Stimulated activated naive B cell treated with anti-CD40 and anti-IgM and Interleukin-4, amounts not matched to agents 10 μg/mL and 1 μg/mL and 100 μg/mL, for 72 hours (primary cell): Measurements from ENCODE around the gene KDM4C.
A peak's percentile ranks its signal among the peaks of the same experiment; 100 is the strongest.
"Not testable (repeated sequence)": the region's sequence is repeated elsewhere in the genome, so short reads cannot be mapped to it uniquely, and the experiment has no call there.

Source experiments
- ATAC-seq, 2 donors: fragments of 150-1000 bp; cut with Tn5 transposase; replicated peaks; 2 replicates each; pipeline ENCODE4 v1.10.0; 2021; ENCODE audit warnings: moderate library complexity in 1 of 2
- DNase-seq: peaks from one replicate; pipeline ENCODE4 v3.0.0; 2021
- H3K27ac Mint-ChIP-seq: one replicate; pipeline ENCODE4 v1.8.0; 2022; ENCODE audit warnings: mild to moderate bottlenecking, mixed read lengths
- H3K27me3 Mint-ChIP-seq, 2 donors: one replicate each; pipeline ENCODE4 v1.8.0; 2022; ENCODE audit warnings: mixed read lengths in 2 of 2
- H3K36me3 Mint-ChIP-seq, 2 donors: one replicate each; pipeline ENCODE4 v1.8.0; 2022; ENCODE audit warnings: mixed read lengths in 2 of 2, mild to moderate bottlenecking in 1 of 2
- H3K4me1 Mint-ChIP-seq, 2 donors: one replicate each; pipeline ENCODE4 v1.8.0; 2022; ENCODE audit warnings: mixed read lengths in 2 of 2, mild to moderate bottlenecking in 1 of 2
- H3K4me3 Mint-ChIP-seq, 2 donors: one replicate each; pipeline ENCODE4 v1.8.0; 2022; ENCODE audit warnings: mild to moderate bottlenecking in 2 of 2, mixed read lengths in 2 of 2, moderate library complexity in 1 of 2
- H3K9me3 Mint-ChIP-seq, 2 donors: one replicate each; pipeline ENCODE4 v1.8.0; 2022; ENCODE audit warnings: mixed read lengths in 2 of 2, mild to moderate bottlenecking in 1 of 2

Gene KDM4C

GRCh38 chr9:6777213-6777902, 19.6 kb downstream of the KDM4C start:
- H3K9me3 Mint-ChIP-seq, result no peaks in the 10 kb centered on the region
- H3K27me3 Mint-ChIP-seq, result no peaks in the 10 kb centered on the region
- H3K4me1 Mint-ChIP-seq, result peaks cover 32 to 62% of the 10 kb centered on the region in 2 donors
- peak overlapping the region; percentile 26 to 56 for H3K4me3 Mint-ChIP-seq
- no peak for DNase-seq
- peak; percentile 65 to 71 for ATAC-seq
- peak overlapping the region; percentile 62 for H3K27ac Mint-ChIP-seq
- peaks cover 7 to 18% of the 10 kb centered on the region in 2 donors for H3K36me3 Mint-ChIP-seq

DNA sequence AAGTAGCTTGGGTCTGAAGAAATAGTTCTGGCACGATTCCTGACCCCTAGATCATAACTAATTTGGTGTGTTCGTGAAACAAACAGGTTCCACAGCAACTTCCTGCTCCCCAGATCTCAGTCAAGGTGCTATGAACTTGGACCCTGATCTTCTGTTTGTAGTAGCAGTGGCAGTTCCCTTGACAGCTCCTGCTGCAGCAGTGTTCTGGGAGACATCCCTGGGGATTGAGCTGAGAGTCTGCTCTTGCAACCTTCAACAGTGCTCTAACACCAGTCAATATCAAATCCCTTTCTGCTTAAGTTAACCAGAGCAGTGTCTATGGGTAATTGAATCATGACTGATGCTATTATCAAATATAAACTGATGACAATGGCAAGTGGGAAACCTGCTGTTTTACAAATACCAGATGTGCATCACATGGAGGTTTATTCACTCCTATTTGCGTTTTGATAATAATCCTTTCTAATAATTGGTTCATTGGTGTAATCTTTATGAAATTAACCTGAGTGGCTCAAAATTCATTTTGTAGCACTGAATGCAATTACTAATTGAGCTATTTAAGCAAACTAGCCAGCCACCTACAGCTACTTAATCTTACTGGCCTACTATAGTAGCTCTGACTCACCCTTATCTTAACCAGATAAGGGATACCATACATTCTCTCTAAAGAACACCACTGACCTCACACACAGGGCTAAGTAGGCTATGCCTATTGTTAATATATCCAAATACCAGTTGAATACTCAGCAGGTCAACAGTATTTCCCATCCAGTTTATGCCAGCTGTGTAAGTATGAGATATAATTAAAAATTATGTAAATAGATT, 21.9 kb downstream of the KDM4C start:
- no peaks in the 10 kb centered on the region for H3K9me3 Mint-ChIP-seq
- ATAC-seq, result peak in 1 of 2 donors; percentile 16
- H3K27me3 Mint-ChIP-seq, result no peaks in the 10 kb centered on the region
- H3K4me1 Mint-ChIP-seq, result peaks cover 50 to 83% of the 10 kb centered on the region in 2 donors
- peaks cover 12 to 25% of the 10 kb centered on the region in 2 donors for H3K36me3 Mint-ChIP-seq
- H3K4me3 Mint-ChIP-seq, result no peak overlapping the region
- no peak for DNase-seq
- peak overlapping the region; percentile 66 for H3K27ac Mint-ChIP-seq

GRCh38 chr9:6780690-6781089, 22.9 kb downstream of the KDM4C start:
- H3K36me3 Mint-ChIP-seq, result peaks cover 10 to 25% of the 10 kb centered on the region in 2 donors
- H3K4me1 Mint-ChIP-seq, result peaks cover 50 to 85% of the 10 kb centered on the region in 2 donors
- DNase-seq, result no peak
- no peak for ATAC-seq
- no peak overlapping the region for H3K4me3 Mint-ChIP-seq
- H3K27me3 Mint-ChIP-seq, result no peaks in the 10 kb centered on the region
- H3K9me3 Mint-ChIP-seq, result no peaks in the 10 kb centered on the region
- H3K27ac Mint-ChIP-seq, result peak overlapping the region; percentile 31

DNA sequence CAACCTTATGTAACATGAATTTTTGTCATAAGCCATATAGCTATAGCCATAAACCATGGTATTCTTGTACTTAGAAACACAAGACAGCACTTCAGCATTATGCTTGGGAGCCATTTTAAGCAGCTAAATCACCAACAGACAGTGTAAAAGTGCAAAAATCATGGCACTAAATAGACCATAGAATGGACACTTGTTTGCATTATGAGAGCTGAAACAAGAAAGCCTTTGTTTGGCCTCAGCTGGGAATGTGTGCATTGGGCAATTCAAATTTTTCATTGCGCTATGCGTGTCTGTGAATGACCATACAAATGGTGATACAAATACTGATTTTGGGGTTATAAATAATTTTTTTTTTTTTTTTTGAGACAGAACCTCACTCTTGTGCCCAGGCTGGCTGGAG, 23.7 kb downstream of the KDM4C start:
- H3K4me3 Mint-ChIP-seq, result no peak overlapping the region
- no peaks in the 10 kb centered on the region for H3K27me3 Mint-ChIP-seq
- ATAC-seq, result no peak
- H3K36me3 Mint-ChIP-seq, result peaks cover 6 to 19% of the 10 kb centered on the region in 2 donors
- no peak overlapping the region for H3K27ac Mint-ChIP-seq
- DNase-seq, result no peak
- H3K4me1 Mint-ChIP-seq, result peaks cover 52 to 85% of the 10 kb centered on the region in 2 donors
- no peaks in the 10 kb centered on the region for H3K9me3 Mint-ChIP-seq

- Mint-ChIP-seq H3K27ac (no peak overlapping the region), H3K9me3 (no peaks in the 10 kb centered on the region), H3K36me3 (peaks cover 6 to 12% of the 10 kb centered on the region in 2 donors), H3K4me3 (no peak overlapping the region), H3K27me3 (no peaks in the 10 kb centered on the region), H3K4me1 (peaks cover 45 to 81% of the 10 kb centered on the region in 2 donors)
- no peak for ATAC-seq
- no peak for DNase-seq
These were observed 24.6 kb downstream of the KDM4C start for GRCh38 chr9:6782345-6782744.

GRCh38 chr9:6782981-6783380, 25.2 kb downstream of the KDM4C start:
- ATAC-seq, result peak; percentile 59 to 60
- H3K4me3 Mint-ChIP-seq, result peak overlapping the region; percentile 1
- no peak overlapping the region for H3K27ac Mint-ChIP-seq
- no peak for DNase-seq
- H3K27me3 Mint-ChIP-seq, result no peaks in the 10 kb centered on the region
- H3K36me3 Mint-ChIP-seq, result peaks cover 6 to 7% of the 10 kb centered on the region in 2 donors
- H3K9me3 Mint-ChIP-seq, result no peaks in the 10 kb centered on the region
- peaks cover 46 to 81% of the 10 kb centered on the region in 2 donors for H3K4me1 Mint-ChIP-seq

GRCh38 chr9:6783753-6784152, 26.0 kb downstream of the KDM4C start:
- H3K9me3 Mint-ChIP-seq, result no peaks in the 10 kb centered on the region
- no peaks in the 10 kb centered on the region for H3K27me3 Mint-ChIP-seq
- H3K4me1 Mint-ChIP-seq, result peaks cover 54 to 88% of the 10 kb centered on the region in 2 donors
- peak overlapping the region in 1 of 2 donors; percentile 12 for H3K4me3 Mint-ChIP-seq
- no peak for DNase-seq
- no peak for ATAC-seq
- H3K27ac Mint-ChIP-seq, result peak overlapping the region; percentile 11
- peaks cover 9 to 11% of the 10 kb centered on the region in 2 donors for H3K36me3 Mint-ChIP-seq

GRCh38 chr9:6785682-6786081, 27.9 kb downstream of the KDM4C start:
- peak overlapping the region; percentile 62 for H3K27ac Mint-ChIP-seq
- DNase-seq (no peak), ATAC-seq (no peak)
- peaks cover 47 to 73% of the 10 kb centered on the region in 2 donors for H3K4me1 Mint-ChIP-seq
- H3K27me3 Mint-ChIP-seq, result no peaks in the 10 kb centered on the region
- H3K36me3 Mint-ChIP-seq, result peaks cover 9 to 12% of the 10 kb centered on the region in 2 donors
- no peaks in the 10 kb centered on the region for H3K9me3 Mint-ChIP-seq
- H3K4me3 Mint-ChIP-seq, result no peak overlapping the region

- H3K27ac Mint-ChIP-seq, result peak overlapping the region; percentile 32
- H3K9me3 Mint-ChIP-seq, result no peaks in the 10 kb centered on the region
- DNase-seq, result no peak
- no peak for ATAC-seq
- H3K4me1 Mint-ChIP-seq, result peaks cover 35 to 57% of the 10 kb centered on the region in 2 donors
- H3K36me3 Mint-ChIP-seq, result peaks cover 12 to 15% of the 10 kb centered on the region in 2 donors
- no peak overlapping the region for H3K4me3 Mint-ChIP-seq
- H3K27me3 Mint-ChIP-seq, result no peaks in the 10 kb centered on the region
These were observed 30.0 kb downstream of the KDM4C start for GRCh38 chr9:6787793-6788161.

- peaks cover 29 to 51% of the 10 kb centered on the region in 2 donors for H3K4me1 Mint-ChIP-seq
- DNase-seq, result no peak
These were observed 30.6 kb downstream of the KDM4C start for GRCh38 chr9:6788162-6789016.

GRCh38 chr9:6789017-6789338, 31.2 kb downstream of the KDM4C start:
- peaks cover 10 to 16% of the 10 kb centered on the region in 2 donors for H3K36me3 Mint-ChIP-seq
- not testable (repeated sequence) for H3K27ac Mint-ChIP-seq, H3K9me3 Mint-ChIP-seq, H3K4me3 Mint-ChIP-seq, H3K27me3 Mint-ChIP-seq, DNase-seq, ATAC-seq
- peaks cover 26 to 47% of the 10 kb centered on the region in 2 donors for H3K4me1 Mint-ChIP-seq

More at GRCh38 chr9:6788162-6789016, 30.6 kb downstream of the KDM4C start:
- no peak for ATAC-seq
- Mint-ChIP-seq H3K9me3 (no peaks in the 10 kb centered on the region), H3K27me3 (no peaks in the 10 kb centered on the region), H3K36me3 (peaks cover 11 to 18% of the 10 kb centered on the region in 2 donors), H3K4me3 (no peak overlapping the region), H3K27ac (peak overlapping the region; percentile 32)

- Mint-ChIP-seq H3K4me1 (peaks cover 21 to 41% of the 10 kb centered on the region in 2 donors), H3K4me3 (no peak overlapping the region)
These were observed 33.1 kb downstream of the KDM4C start for GRCh38 chr9:6790866-6791265.

GRCh38 chr9:6793203-6793602, 35.4 kb downstream of the KDM4C start:
- H3K9me3 Mint-ChIP-seq, result no peaks in the 10 kb centered on the region
- ATAC-seq, result no peak
- H3K4me3 Mint-ChIP-seq, result no peak overlapping the region
- no peaks in the 10 kb centered on the region for H3K27me3 Mint-ChIP-seq
- DNase-seq, result no peak
- peaks cover 21 to 37% of the 10 kb centered on the region in 2 donors for H3K36me3 Mint-ChIP-seq
- H3K4me1 Mint-ChIP-seq, result peaks cover 16 to 22% of the 10 kb centered on the region in 2 donors
- no peak overlapping the region for H3K27ac Mint-ChIP-seq

More at GRCh38 chr9:6790866-6791265, 33.1 kb downstream of the KDM4C start:
- H3K27ac Mint-ChIP-seq, result no peak overlapping the region
- H3K36me3 Mint-ChIP-seq, result peaks cover 16 to 26% of the 10 kb centered on the region in 2 donors
- no peaks in the 10 kb centered on the region for H3K27me3 Mint-ChIP-seq
- DNase-seq (no peak), ATAC-seq (no peak)
- no peaks in the 10 kb centered on the region for H3K9me3 Mint-ChIP-seq

- peaks cover 0 to 3% of the 10 kb centered on the region in 2 donors for H3K9me3 Mint-ChIP-seq
These were observed 37.2 kb downstream of the KDM4C start for GRCh38 chr9:6794936-6795335.

More at GRCh38 chr9:6794936-6795335, 37.2 kb downstream of the KDM4C start:
- no peak for DNase-seq
- H3K4me1 Mint-ChIP-seq, result peaks cover 12 to 19% of the 10 kb centered on the region in 2 donors
- H3K27me3 Mint-ChIP-seq, result no peaks in the 10 kb centered on the region
- H3K4me3 Mint-ChIP-seq, result no peak overlapping the region
- ATAC-seq, result no peak
- no peak overlapping the region for H3K27ac Mint-ChIP-seq
- peaks cover 26 to 42% of the 10 kb centered on the region in 2 donors for H3K36me3 Mint-ChIP-seq
